Measurements from ENCODE around the gene ZNF184.

Gene ZNF184

DNA sequence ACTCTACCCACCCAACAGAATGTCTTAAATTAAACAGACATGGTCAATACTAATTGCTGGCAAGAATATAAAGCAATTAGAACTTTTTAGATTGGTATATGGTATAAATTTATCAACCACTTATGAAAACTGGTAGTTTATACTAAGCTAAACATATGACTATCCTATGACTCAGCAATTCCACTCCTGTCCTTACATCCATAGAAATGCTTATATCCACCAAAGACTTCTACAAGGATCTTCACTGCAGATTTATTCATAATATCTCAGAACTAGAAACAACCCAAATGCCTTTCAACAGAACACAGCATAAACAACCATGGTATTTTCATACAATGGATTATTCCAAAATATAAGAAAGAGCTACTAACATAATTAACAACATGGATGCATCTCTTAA, 4.6 kb downstream of the ZNF184 start:
- H3K27me3 ChIP-seq (ENCODE audit: control insufficient read depth in 1 of 2, insufficient read depth in 1 of 2, low read length in 2 of 2): no peaks in the 10 kb centered on the region
- H3K36me3 ChIP-seq (ENCODE audit: control insufficient read depth in 1 of 2, insufficient read depth in 2 of 2, low read depth in 1 of 2, low read length in 2 of 2): peaks cover 11 to 62% of the 10 kb centered on the region in 2 experiments
- H4K91ac ChIP-seq (ENCODE audit: low read length): no peak overlapping the region
- no peak overlapping the region for H3K4ac ChIP-seq (ENCODE audit: low read depth in 1 of 2, low read length in 2 of 2)
- no peak overlapping the region for H3K14ac ChIP-seq (ENCODE audit: low read length in 2 of 2)
- peaks cover 34% of the 10 kb centered on the region for H3K9me3 ChIP-seq (ENCODE audit: control insufficient read depth, low read length)
- H3K79me1 ChIP-seq (replicated peaks; ENCODE audit: low read length, poor library complexity, severe bottlenecking): peaks cover 14% of the 10 kb centered on the region
- H3K27ac ChIP-seq (ENCODE audit: low read length, poor library complexity, severe bottlenecking): no peak overlapping the region
- H3K4me1 ChIP-seq (ENCODE audit: control insufficient read depth, insufficient read depth, low read depth, low read length): peaks cover 1% of the 10 kb centered on the region
- H3K4me2 ChIP-seq (ENCODE audit: low read length, poor library complexity, severe bottlenecking): no peak overlapping the region
- H2AK5ac ChIP-seq (ENCODE audit: low read length, severe bottlenecking): no peak overlapping the region
- H3K23ac ChIP-seq (ENCODE audit: low read length in 2 of 2): no peak overlapping the region
- H3K9ac ChIP-seq (ENCODE audit: low read length): no peak overlapping the region
- H2AFZ ChIP-seq (ENCODE audit: low read depth, low read length): no peak overlapping the region
- H3K4me3 ChIP-seq (ENCODE audit: insufficient read depth in 1 of 2, low read depth in 1 of 2, low read length in 2 of 2): no peak overlapping the region
- H2BK12ac ChIP-seq (ENCODE audit: low read length in 2 of 2): no peak overlapping the region
- no peak overlapping the region for H3K18ac ChIP-seq (ENCODE audit: low read depth in 1 of 2, low read length in 2 of 2)
- no peak overlapping the region for H4K8ac ChIP-seq (ENCODE audit: low read length)
- DNase-seq: peak; percentile 26
- no peak overlapping the region for H2BK120ac ChIP-seq (ENCODE audit: low read depth, low read length)
- H2BK15ac ChIP-seq (ENCODE audit: low read depth, poor library complexity, severe bottlenecking): no peak overlapping the region
- no peak overlapping the region for H2BK5ac ChIP-seq (ENCODE audit: low read depth, low read length, poor library complexity, severe bottlenecking)

DNA sequence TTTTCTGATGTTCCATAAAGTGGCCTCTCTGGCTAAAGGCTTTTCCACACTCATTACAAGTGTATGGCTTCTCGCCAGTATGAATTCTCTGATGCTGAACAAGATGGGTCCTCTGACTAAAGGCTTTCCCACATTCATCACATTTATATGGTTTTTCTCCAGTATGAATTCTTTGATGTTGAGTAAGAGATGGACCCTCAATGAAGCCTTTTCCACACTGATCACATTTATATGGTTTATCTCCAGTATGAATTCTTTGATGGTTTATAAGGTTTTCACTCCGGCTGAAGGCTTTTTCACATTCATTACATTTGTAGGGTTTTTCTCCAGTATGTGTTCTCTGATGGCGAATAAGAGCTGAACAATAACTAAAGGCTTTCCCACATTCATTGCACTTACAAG, 20.4 kb downstream of the ZNF184 start:
- no peak overlapping the region for H3K9ac ChIP-seq (ENCODE audit: low read length)
- no peak overlapping the region for H4K8ac ChIP-seq (ENCODE audit: low read length)
- no peak overlapping the region for H2BK120ac ChIP-seq (ENCODE audit: low read depth, low read length)
- peak overlapping the region in 1 of 2 experiments; percentile 60 for H3K4me3 ChIP-seq (ENCODE audit: insufficient read depth in 1 of 2, low read depth in 1 of 2, low read length in 2 of 2)
- H3K27ac ChIP-seq (ENCODE audit: low read length, poor library complexity, severe bottlenecking): no peak overlapping the region
- peaks cover 10% of the 10 kb centered on the region for H3K79me1 ChIP-seq (replicated peaks; ENCODE audit: low read length, poor library complexity, severe bottlenecking)
- no peak overlapping the region for H3K23ac ChIP-seq (ENCODE audit: low read length in 2 of 2)
- H3K4me1 ChIP-seq (ENCODE audit: control insufficient read depth, insufficient read depth, low read depth, low read length): no peaks in the 10 kb centered on the region
- no peak overlapping the region for H2AFZ ChIP-seq (ENCODE audit: low read depth, low read length)
- H3K27me3 ChIP-seq (ENCODE audit: control insufficient read depth in 1 of 2, insufficient read depth in 1 of 2, low read length in 2 of 2): no peaks in the 10 kb centered on the region
- H2AK5ac ChIP-seq (ENCODE audit: low read length, severe bottlenecking): no peak overlapping the region
- H2BK12ac ChIP-seq (ENCODE audit: low read length in 2 of 2): no peak overlapping the region
- no peak overlapping the region for H3K14ac ChIP-seq (ENCODE audit: low read length in 2 of 2)
- DNase-seq: peak; percentile 35
- H2BK5ac ChIP-seq (ENCODE audit: low read depth, low read length, poor library complexity, severe bottlenecking): no peak overlapping the region
- no peak overlapping the region for H3K4me2 ChIP-seq (ENCODE audit: low read length, poor library complexity, severe bottlenecking)
- no peak overlapping the region for H2BK15ac ChIP-seq (ENCODE audit: low read depth, poor library complexity, severe bottlenecking)
- peaks cover 100% of the 10 kb centered on the region for H3K9me3 ChIP-seq (ENCODE audit: control insufficient read depth, low read length)
- H4K91ac ChIP-seq (ENCODE audit: low read length): no peak overlapping the region
- H3K36me3 ChIP-seq (ENCODE audit: control insufficient read depth in 1 of 2, insufficient read depth in 2 of 2, low read depth in 1 of 2, low read length in 2 of 2): peaks cover 21 to 78% of the 10 kb centered on the region in 2 experiments
- no CpG with 5 or more reads among the region's 3 CpGs for WGBS
- H3K4ac ChIP-seq (ENCODE audit: low read depth in 1 of 2, low read length in 2 of 2): no peak overlapping the region
- no peak overlapping the region for H3K18ac ChIP-seq (ENCODE audit: low read depth in 1 of 2, low read length in 2 of 2)

DNA sequence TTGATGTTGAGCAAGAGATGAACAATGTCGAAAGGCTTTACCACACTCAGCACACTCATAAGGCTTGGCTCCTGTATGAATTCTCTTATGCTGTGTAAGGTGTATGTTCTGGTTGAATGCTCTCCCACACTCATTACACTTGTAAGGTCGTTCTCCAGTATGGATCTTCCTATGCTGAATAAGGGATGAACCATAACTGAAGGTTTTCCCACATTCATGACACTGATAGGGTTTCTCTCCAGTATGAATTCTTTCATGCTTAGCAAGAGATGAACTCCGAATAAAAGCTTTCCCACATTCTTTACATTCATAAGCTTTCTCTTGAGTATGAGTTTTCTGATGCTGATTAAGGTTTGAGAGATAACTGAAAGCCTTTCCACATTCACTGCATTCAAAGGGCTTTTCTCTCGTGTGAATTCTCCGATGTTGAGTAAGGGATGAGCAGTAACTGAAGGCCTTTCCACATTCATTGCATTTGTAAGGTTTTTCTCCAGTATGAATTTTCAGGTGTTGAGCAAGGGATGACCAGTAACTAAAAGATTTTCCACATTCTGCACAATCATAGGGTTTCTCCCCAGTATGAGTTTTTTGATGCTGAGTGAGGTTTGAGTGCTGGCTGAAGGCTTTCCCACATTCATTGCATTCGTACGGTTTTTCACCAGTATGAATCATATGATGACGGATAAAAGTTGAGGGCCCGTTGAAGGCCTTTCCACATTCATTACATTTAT, 21.1 kb downstream of the ZNF184 start:
- Histone ChIP-seq H3K27ac (ENCODE audit: low read length, poor library complexity, severe bottlenecking) (no peak overlapping the region), H3K9ac (ENCODE audit: low read length) (no peak overlapping the region), H3K4me2 (ENCODE audit: low read length, poor library complexity, severe bottlenecking) (no peak overlapping the region), H2AFZ (ENCODE audit: low read depth, low read length) (no peak overlapping the region), H4K8ac (ENCODE audit: low read length) (no peak overlapping the region), H3K23ac (ENCODE audit: low read length in 2 of 2) (no peak overlapping the region), H2BK12ac (ENCODE audit: low read length in 2 of 2) (no peak overlapping the region), H3K14ac (ENCODE audit: low read length in 2 of 2) (no peak overlapping the region), H2AK5ac (ENCODE audit: low read length, severe bottlenecking) (no peak overlapping the region), H2BK5ac (ENCODE audit: low read depth, low read length, poor library complexity, severe bottlenecking) (no peak overlapping the region), H3K4me1 (ENCODE audit: control insufficient read depth, insufficient read depth, low read depth, low read length) (no peaks in the 10 kb centered on the region), H3K4me3 (ENCODE audit: insufficient read depth in 1 of 2, low read depth in 1 of 2, low read length in 2 of 2) (peak overlapping the region in 1 of 2 experiments; percentile 60), H3K79me1 (replicated peaks; ENCODE audit: low read length, poor library complexity, severe bottlenecking) (peaks cover 7% of the 10 kb centered on the region), H3K18ac (ENCODE audit: low read depth in 1 of 2, low read length in 2 of 2) (no peak overlapping the region), H3K9me3 (ENCODE audit: control insufficient read depth, low read length) (peaks cover 96% of the 10 kb centered on the region), H4K91ac (ENCODE audit: low read length) (no peak overlapping the region), H2BK120ac (ENCODE audit: low read depth, low read length) (no peak overlapping the region), H3K36me3 (ENCODE audit: control insufficient read depth in 1 of 2, insufficient read depth in 2 of 2, low read depth in 1 of 2, low read length in 2 of 2) (peaks cover 21 to 71% of the 10 kb centered on the region in 2 experiments), H2BK15ac (ENCODE audit: low read depth, poor library complexity, severe bottlenecking) (no peak overlapping the region), H3K27me3 (ENCODE audit: control insufficient read depth in 1 of 2, insufficient read depth in 1 of 2, low read length in 2 of 2) (no peaks in the 10 kb centered on the region), H3K4ac (ENCODE audit: low read depth in 1 of 2, low read length in 2 of 2) (no peak overlapping the region)
- DNase-seq: no peak
- 93% methylated on average over 5 of the region's 9 CpGs for WGBS

DNA sequence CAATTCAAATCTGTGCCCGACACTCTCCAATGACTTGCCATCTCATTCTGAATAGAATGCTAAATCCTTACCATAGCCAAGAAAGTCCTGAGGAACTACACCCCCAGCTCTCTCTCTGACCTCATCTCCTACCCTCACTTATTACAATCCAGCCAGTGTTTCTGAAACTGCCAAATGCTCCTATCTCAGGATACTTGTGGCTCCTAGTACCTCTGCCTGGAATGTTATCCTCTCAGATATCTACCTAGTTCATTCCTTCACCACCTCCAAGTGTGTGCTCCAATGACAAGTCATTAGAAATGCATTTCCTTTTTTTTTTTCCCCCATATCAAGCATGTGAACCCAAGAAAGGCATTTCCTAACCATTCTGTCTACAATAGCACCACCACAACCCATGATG, 24.4 kb downstream of the ZNF184 start:
- Histone ChIP-seq H3K18ac (ENCODE audit: low read depth in 1 of 2, low read length in 2 of 2) (no peak overlapping the region), H3K4me2 (ENCODE audit: low read length, poor library complexity, severe bottlenecking) (no peak overlapping the region), H4K8ac (ENCODE audit: low read length) (no peak overlapping the region), H3K4me3 (ENCODE audit: insufficient read depth in 1 of 2, low read depth in 1 of 2, low read length in 2 of 2) (peak overlapping the region in 1 of 2 experiments; percentile 60), H3K79me1 (replicated peaks; ENCODE audit: low read length, poor library complexity, severe bottlenecking) (no peaks in the 10 kb centered on the region), H3K36me3 (ENCODE audit: control insufficient read depth in 1 of 2, insufficient read depth in 2 of 2, low read depth in 1 of 2, low read length in 2 of 2) (peaks cover 12 to 38% of the 10 kb centered on the region in 2 experiments), H3K9ac (ENCODE audit: low read length) (no peak overlapping the region), H3K23ac (ENCODE audit: low read length in 2 of 2) (no peak overlapping the region), H2BK120ac (ENCODE audit: low read depth, low read length) (no peak overlapping the region), H3K4me1 (ENCODE audit: control insufficient read depth, insufficient read depth, low read depth, low read length) (no peaks in the 10 kb centered on the region), H3K27ac (ENCODE audit: low read length, poor library complexity, severe bottlenecking) (no peak overlapping the region), H2BK5ac (ENCODE audit: low read depth, low read length, poor library complexity, severe bottlenecking) (no peak overlapping the region), H2AK5ac (ENCODE audit: low read length, severe bottlenecking) (no peak overlapping the region), H3K27me3 (ENCODE audit: control insufficient read depth in 1 of 2, insufficient read depth in 1 of 2, low read length in 2 of 2) (no peaks in the 10 kb centered on the region), H3K9me3 (ENCODE audit: control insufficient read depth, low read length) (peaks cover 91% of the 10 kb centered on the region), H4K91ac (ENCODE audit: low read length) (no peak overlapping the region), H2BK12ac (ENCODE audit: low read length in 2 of 2) (no peak overlapping the region), H3K14ac (ENCODE audit: low read length in 2 of 2) (no peak overlapping the region), H3K4ac (ENCODE audit: low read depth in 1 of 2, low read length in 2 of 2) (no peak overlapping the region), H2AFZ (ENCODE audit: low read depth, low read length) (no peak overlapping the region), H2BK15ac (ENCODE audit: low read depth, poor library complexity, severe bottlenecking) (no peak overlapping the region)
- WGBS: 90% methylated on average over 1 of the region's 1 CpG
- DNase-seq: no peak
